ENCODE data around the gene BPIFB4.

Gene BPIFB4

DNA sequence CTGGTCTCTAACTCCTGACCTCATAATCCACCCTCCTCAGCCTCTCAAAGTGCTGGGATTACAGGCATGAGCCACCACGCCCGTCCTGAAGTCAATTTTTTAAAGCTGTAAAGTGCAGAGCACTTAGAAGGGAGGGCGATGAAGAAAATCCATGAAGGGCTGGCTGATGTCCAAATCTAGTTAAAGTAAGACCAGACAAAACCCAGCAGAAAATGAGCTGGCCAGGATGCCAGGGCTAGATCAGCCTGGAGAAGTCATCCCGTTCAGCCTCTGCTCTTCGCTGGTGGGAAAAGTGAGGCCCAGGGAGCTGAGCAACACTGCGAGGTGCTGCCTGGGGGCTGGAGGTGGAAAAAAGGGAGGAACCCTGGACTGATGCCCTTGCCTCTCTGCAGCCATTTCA is 3.1 kb downstream of the BPIFB4 start:
- no peak overlapping the region for H3K4me3 ChIP-seq (ENCODE audit: low read depth, low read length)
- no peak for DNase-seq (ENCODE audit: low read depth)
- TF ChIP-seq POLR2A (IDR thresholded peaks at IDR 0.05; ENCODE audit: extremely low read depth, insufficient read length): no peak
- no peak for TF ChIP-seq CTCF (IDR thresholded peaks at IDR 0.05; ENCODE audit: low read depth, low read length)
- TF ChIP-seq, protein P1, sequence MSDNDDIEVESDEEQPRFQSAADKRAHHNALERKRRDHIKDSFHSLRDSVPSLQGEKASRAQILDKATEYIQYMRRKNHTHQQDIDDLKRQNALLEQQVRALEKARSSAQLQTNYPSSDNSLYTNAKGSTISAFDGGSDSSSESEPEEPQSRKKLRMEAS (IDR thresholded peaks at IDR 0.05; ENCODE audit: low read depth, low read length): no peak
- no peak for TF ChIP-seq MYC (IDR thresholded peaks at IDR 0.05; ENCODE audit: low read depth, low read length)

DNA sequence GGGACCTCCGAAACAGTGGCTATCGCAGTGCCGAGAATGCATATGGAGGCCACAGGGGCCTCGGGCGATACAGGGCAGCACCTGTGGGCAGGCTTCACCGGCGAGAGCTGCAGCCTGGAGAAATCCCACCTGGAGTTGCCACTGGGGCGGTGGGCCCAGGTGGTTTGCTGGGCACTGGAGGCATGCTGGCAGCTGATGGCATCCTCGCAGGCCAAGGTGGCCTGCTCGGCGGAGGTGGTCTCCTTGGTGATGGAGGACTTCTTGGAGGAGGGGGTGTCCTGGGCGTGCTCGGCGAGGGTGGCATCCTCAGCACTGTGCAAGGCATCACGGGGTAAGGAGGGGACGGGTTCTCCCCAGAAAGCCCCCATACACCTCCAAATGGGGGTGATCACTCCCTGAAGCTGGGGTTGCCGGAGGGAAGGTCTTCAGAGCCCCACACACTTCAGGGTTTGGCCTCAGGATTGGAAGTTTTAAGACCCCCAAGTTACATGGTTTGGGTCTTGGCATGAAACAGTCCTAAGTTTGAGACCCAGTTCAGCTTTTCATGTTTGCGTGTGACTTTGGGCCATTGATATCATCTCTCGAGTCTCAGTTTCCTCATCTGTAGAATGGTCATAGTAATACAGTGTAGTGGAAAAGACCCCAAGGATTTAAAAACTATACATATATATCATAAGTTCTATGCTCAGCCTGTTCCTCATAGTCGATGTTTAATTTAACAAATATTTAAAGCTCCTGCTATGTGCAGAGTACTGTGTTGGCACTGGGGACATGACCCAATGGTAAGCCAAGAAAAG is 4.3 kb downstream of the BPIFB4 start:
- no peak overlapping the region for H3K4me3 ChIP-seq (ENCODE audit: low read depth, low read length)
- TF ChIP-seq MYC (IDR thresholded peaks at IDR 0.05; ENCODE audit: low read depth, low read length) (no peak), POLR2A (IDR thresholded peaks at IDR 0.05; ENCODE audit: extremely low read depth, insufficient read length) (no peak)
- no peak for DNase-seq (ENCODE audit: low read depth)

DNA sequence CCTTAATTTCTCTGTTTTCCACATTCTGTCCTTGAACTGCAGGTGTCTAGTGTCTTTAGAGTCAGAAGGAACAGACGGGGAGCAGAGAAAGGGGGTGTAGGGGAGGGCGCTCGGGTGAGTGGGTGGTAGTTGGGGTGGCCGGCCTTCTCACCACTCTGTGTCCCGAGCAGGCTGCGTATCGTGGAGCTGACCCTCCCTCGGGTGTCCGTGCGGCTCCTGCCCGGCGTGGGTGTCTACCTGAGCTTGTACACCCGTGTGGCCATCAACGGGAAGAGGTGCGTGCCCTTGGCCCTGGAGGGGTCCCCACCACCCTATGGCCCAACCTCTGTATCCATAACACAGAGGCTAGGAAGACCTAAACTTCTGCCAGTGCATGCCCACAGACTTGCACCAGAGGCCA is 5.3 kb downstream of the BPIFB4 start:
- DNase-seq (ENCODE audit: low read depth): no peak
- TF ChIP-seq CTCF (IDR thresholded peaks at IDR 0.05; ENCODE audit: low read depth, low read length): no peak
- TF ChIP-seq, protein P1 (IDR thresholded peaks at IDR 0.05; ENCODE audit: low read depth, low read length): no peak
- TF ChIP-seq POLR2A (IDR thresholded peaks at IDR 0.05; ENCODE audit: extremely low read depth, insufficient read length): no peak
- no peak for TF ChIP-seq MYC (IDR thresholded peaks at IDR 0.05; ENCODE audit: low read depth, low read length)
- no peak overlapping the region for H3K4me3 ChIP-seq (ENCODE audit: low read depth, low read length)

DNA sequence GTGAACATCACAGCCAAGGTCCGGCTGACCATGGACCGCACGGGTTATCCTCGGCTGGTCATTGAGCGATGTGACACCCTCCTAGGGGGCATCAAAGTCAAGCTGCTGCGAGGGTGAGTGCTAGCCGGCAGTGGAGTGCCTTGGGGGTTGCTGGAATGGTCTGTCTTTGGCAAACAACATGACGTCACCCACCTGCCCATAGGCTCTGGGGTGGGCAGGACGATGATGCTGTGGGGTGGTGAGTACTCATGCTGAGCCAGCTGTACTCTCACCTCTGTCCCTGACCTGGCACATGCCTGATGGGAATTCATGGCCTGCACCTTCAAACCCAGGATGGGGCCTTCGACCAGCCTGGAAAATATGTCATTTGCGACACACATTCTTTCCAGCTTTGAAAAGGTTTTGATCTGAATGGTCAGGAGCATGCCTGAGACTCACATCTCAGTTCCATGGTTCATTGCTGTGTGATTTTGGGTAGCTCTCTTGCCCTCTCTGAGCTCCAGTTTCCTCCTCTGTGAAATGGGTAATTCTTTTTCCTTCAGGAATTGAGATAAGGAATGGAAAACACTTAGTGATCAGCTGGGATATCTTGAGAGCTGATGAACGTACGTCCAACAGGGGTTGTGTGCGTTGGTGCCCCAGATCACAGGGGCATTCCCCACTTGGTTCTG is 6.7 kb downstream of the BPIFB4 start:
- no peak for DNase-seq (ENCODE audit: low read depth)
- H3K4me3 ChIP-seq (ENCODE audit: low read depth, low read length): no peak overlapping the region
- TF ChIP-seq, protein P1 (IDR thresholded peaks at IDR 0.05; ENCODE audit: low read depth, low read length): no peak
- no peak for TF ChIP-seq POLR2A (IDR thresholded peaks at IDR 0.05; ENCODE audit: extremely low read depth, insufficient read length)
- no peak for TF ChIP-seq MYC (IDR thresholded peaks at IDR 0.05; ENCODE audit: low read depth, low read length)
- no peak for TF ChIP-seq CTCF (IDR thresholded peaks at IDR 0.05; ENCODE audit: low read depth, low read length)

- no peak for DNase-seq (ENCODE audit: low read depth)
- TF ChIP-seq, protein P1 (IDR thresholded peaks at IDR 0.05; ENCODE audit: low read depth, low read length): no peak
- TF ChIP-seq POLR2A (IDR thresholded peaks at IDR 0.05; ENCODE audit: extremely low read depth, insufficient read length) (no peak), CTCF (IDR thresholded peaks at IDR 0.05; ENCODE audit: low read depth, low read length) (no peak), MYC (IDR thresholded peaks at IDR 0.05; ENCODE audit: low read depth, low read length) (no peak)
These were observed 11.7 kb downstream of the BPIFB4 start for GRCh38 chr20:33091147-33091546.

DNA sequence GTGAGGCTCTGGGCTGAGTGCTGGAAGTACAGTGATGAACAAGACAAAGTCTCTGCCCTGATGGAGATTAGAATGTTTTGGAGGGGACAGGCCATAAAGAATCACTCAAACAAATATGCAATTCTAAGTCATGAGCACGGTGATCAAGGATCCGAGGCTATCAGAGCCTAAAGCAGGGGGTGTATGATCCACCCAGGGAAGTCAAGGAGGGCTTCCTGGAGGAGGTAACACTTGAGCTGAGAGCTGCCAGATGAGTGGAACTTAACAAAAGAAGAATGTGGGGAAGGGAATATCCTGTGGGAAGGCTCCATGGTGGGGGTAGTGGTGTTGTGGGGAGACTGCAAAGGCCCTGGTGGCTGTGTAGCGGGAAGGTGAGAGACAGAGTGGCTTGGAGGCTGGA is 12.2 kb downstream of the BPIFB4 start:
- DNase-seq (ENCODE audit: low read depth): no peak
- TF ChIP-seq POLR2A (IDR thresholded peaks at IDR 0.05; ENCODE audit: extremely low read depth, insufficient read length) (no peak), CTCF (IDR thresholded peaks at IDR 0.05; ENCODE audit: low read depth, low read length) (no peak), MYC (IDR thresholded peaks at IDR 0.05; ENCODE audit: low read depth, low read length) (no peak)
- TF ChIP-seq, protein P1 (IDR thresholded peaks at IDR 0.05; ENCODE audit: low read depth, low read length): no peak
- no peak overlapping the region for H3K4me3 ChIP-seq (ENCODE audit: low read depth, low read length)

More at GRCh38 chr20:33091147-33091546, 11.7 kb downstream of the BPIFB4 start:
- H3K4me3 ChIP-seq (ENCODE audit: low read depth, low read length): no peak overlapping the region
